Pancreas (tissue), 10 donors: ENCODE data around the gene ZNF582. TPM values are rescaled to one million over a fixed set of nuclear protein-coding genes. Genes with fewer than 3 reads are reported as not detected.

Experiments used
- ATAC-seq, 4 donors: fragments of 200-7000 bp; cut with Tn5 transposase; one replicate each; pipeline versions ENCODE4 v1.8.0 to v1.9.1; 2020; ENCODE audit warnings: mild to moderate bottlenecking in 4 of 4, moderate library complexity in 4 of 4
- DNase-seq, 6 donors: peaks; one replicate each; pipeline ENCODE4 v3.0.0-alpha.2; 2020
- FAIRE-seq: peaks from 2 replicates; lab custom pipeline; 2012; peaks lifted over from hg19 to GRCh38; lab: Jason Lieb, UNC
- H3K27ac ChIP-seq, 4 donors: fragments of 200-600 bp; sonication (generic); 1 replicate in 3 of 4; 2 replicates in 1 of 4; pipeline versions ENCODE4 v1.5.0 to v1.8.0; 2020
- H3K27me3 ChIP-seq, 4 donors: fragments of 200-600 bp; one replicate each; pipeline ENCODE4 v1.8.0; 2021
- H3K36me3 ChIP-seq, 3 donors: fragments of 200-600 bp; sonication (generic) in 1 of 3; one replicate each; pipeline versions ENCODE4 v1.5.0 to v1.8.0; 2020 to 2021
- H3K4me1 ChIP-seq, 3 donors: fragments of 200-600 bp; one replicate each; pipeline ENCODE4 v1.8.0; 2021
- H3K4me3 ChIP-seq, 4 donors: fragments of 200-600 bp; sonication (generic) in 2 of 4; one replicate each; pipeline versions ENCODE4 v1.5.0 to v1.8.0; 2020 to 2021
- H3K9me3 ChIP-seq, 4 donors: fragments of 200-600 bp; one replicate each; pipeline ENCODE4 v1.8.0; 2021
- WGBS, 2 donors: extraction: QIAGEN DNeasy Blood & Tissue Kit; methylation state at CpG; one replicate each; pipeline ENCODE4 v1.1.7; 2013; 5-methylcytosine and 5-hydroxymethylcytosine counted together
- intact Hi-C, 3 donors: fragments of 100-400 bp; cut with DNase I; formaldehyde crosslinking; loops; one replicate each; pipeline versions ENCODE4 v1.11.1 to v1.14.2; 2022
- polyA plus RNA-seq, 2 donors: library from polyadenylated mRNA; stranded (reverse); fragments of 200-250 nt; gene quantifications; one replicate each; pipeline ENCODE4 v1.2.3, GENCODE V29; 2013
- total RNA-seq, 6 donors: library from RNA; stranded (reverse); fragmentation: NEBNext Ultra II Directional in 4 of 6; extraction: Animal tissue kit (Norgen Biotek cat#: 25700) in 4 of 6; gene quantifications; one replicate each; pipeline versions ENCODE4 v1.2.1 to v1.2.4, GENCODE V29; 2021 to 2023
- TF ChIP-seq, protein P1 (sequence below), 4 donors: fragments of 200-600 bp; sonication (generic) in 3 of 4; IDR thresholded peaks; one replicate each; pipeline versions ENCODE4 v1.5.0 to v1.8.0; 2021; ENCODE audit warnings: antibody characterized with exemption in 4 of 4
- donor health status: healthy with polysubstance abuse.
- donor health status: DM: no; HTN: no; CAD: no; lungs with moderate emphysema.
- donor health status: DM: no; HTN: no; CAD: no.
- donor health status: control.
- donor health status: control.
- donor health status: Bipolar disorder and iron deficiency.
- donor health status: DM: yes; HTN: yes; CAD: no.
- donor health status: DM: no; HTN: no; CAD: no.
- donor health status: DM: no; HTN: no; CAD: no.
- donor health status: DM: yes; HTN: yes; CAD: no.

The ZNF582 gene
- total RNA-seq (1 to 10 TPM; 1.2 to 2.0 (median 1.8) TPM), polyA plus RNA-seq (1 to 10 TPM; 1.6 to 2.6 TPM)

DNA sequence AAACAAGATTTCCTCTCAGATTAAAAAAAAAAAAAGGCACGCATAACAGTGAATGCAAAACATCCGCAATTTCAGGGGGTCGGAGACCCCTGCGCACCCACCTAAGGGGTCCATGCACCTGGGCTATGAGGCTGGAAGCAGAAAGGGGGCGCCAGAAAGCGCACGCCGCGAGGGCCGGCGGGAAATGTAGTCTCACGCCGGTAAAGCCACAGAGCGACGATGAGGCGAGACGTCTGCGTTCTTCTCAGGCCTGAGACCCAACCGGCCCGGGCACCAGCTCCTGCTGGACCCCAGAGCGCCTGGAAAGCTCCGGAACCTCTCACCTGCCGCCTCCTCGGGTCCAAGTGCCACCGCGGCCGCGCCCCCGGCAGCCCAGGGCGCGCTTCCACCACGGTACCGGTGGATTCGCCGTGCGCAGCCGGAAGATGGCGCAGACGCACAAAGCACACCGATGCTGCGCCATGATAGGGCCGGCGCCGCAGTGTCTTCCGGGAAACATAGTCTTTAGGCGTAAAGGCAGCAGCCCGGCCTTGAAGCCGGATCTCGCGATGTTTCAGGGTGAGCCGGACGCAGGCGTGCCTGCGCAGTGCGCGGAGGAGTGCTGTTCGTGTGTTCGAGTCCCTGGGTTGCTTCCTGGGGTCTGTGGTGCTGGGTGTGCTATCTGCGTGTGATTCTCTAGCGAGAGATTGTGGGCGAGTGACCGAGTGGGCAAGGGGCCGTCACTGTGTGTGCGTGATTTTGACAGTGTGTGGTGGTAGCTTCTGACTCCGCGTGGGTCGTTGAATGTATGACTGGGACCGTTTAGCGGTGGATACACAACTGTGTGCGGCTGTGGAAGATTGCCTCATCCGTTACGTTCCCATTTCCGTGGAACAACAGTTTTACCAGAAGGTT lies at the start of gene ZNF582:
Gene ZNF582, minus strand, starts transcription at position 416 of the 894 bp plus-strand sequence. CDS start 1,782 bp downstream, outside the sequence.
- Histone ChIP-seq H3K27me3 (no peaks in the 10 kb centered on the region), H3K4me3 (peak within 1 kb of the TSS; percentile 45 to 76 (median 58)), H3K27ac (peak within 1 kb of the TSS; percentile 72 to 88 (median 80)), H3K36me3 (no peaks in the 10 kb centered on the region), H3K4me1 (no peaks in the 10 kb centered on the region), H3K9me3 (no peaks in the 10 kb centered on the region)
- DNase-seq (peak; percentile 89 to 96 (median 92)), ATAC-seq (peak; percentile 99), FAIRE-seq (no peak)
- intact Hi-C loops = no loop called here
- 2% methylated on average over 73 of the region's 73 CpGs for WGBS, 2 donors
- TF ChIP-seq, protein P1, sequence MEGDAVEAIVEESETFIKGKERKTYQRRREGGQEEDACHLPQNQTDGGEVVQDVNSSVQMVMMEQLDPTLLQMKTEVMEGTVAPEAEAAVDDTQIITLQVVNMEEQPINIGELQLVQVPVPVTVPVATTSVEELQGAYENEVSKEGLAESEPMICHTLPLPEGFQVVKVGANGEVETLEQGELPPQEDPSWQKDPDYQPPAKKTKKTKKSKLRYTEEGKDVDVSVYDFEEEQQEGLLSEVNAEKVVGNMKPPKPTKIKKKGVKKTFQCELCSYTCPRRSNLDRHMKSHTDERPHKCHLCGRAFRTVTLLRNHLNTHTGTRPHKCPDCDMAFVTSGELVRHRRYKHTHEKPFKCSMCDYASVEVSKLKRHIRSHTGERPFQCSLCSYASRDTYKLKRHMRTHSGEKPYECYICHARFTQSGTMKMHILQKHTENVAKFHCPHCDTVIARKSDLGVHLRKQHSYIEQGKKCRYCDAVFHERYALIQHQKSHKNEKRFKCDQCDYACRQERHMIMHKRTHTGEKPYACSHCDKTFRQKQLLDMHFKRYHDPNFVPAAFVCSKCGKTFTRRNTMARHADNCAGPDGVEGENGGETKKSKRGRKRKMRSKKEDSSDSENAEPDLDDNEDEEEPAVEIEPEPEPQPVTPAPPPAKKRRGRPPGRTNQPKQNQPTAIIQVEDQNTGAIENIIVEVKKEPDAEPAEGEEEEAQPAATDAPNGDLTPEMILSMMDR (IDR thresholded peaks at IDR 0.05) = peak in 3 of 4 donors; percentile 31 to 38 (median 36)

DNA sequence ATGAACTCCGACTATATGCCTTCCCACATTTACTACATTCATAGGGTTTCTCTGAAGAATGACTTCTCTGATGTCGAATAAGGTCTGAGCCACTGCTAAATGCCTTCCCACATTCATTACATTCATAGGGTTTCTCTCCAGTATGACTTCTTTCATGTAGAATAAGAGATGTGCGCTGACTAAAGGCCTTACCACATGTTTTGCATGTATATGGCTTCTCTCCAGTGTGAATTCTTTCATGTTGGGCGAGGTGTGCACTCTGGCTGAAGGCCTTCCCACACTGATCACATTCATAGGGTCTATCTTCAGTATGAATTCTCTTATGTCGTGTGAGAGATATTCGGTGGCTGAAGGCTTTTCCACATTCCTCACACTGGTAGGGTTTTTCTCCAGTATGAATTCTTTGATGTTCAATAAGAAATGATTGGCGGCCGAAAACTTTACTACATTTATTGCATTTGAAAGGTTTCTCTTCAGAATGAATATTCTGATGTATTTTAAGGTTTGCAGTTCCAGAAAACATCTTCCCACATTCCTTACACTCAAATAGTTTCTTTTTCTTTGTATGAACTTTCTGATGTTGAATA lies 48.0 kb upstream of the ZNF582 start:
- TF ChIP-seq, protein P1 (IDR thresholded peaks at IDR 0.05) = no peak
- Histone ChIP-seq H3K36me3 (no peaks in the 10 kb centered on the region), H3K4me1 (no peaks in the 10 kb centered on the region), H3K9me3 (peaks cover 0 to 19% (median 2%) of the 10 kb centered on the region in 4 donors), H3K27ac (no peak overlapping the region), H3K27me3 (no peaks in the 10 kb centered on the region), H3K4me3 (no peak overlapping the region)
- intact Hi-C loops = no loop called here
- ATAC-seq (no peak), DNase-seq (no peak), FAIRE-seq (no peak)
- 83 to 97% methylated on average over 8 of the region's 8 CpGs for WGBS, 2 donors

DNA sequence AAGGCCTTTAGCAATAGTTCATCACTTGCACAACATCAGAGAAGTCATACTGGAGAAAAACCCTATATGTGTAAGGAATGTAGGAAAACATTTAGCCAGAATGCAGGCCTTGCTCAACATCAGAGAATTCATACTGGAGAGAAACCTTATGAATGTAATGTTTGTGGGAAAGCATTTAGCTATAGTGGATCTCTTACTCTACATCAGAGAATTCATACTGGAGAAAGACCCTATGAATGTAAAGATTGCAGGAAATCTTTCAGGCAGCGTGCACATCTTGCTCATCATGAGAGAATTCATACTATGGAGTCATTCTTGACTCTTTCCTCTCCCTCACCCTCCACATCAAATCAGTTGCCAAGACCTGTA lies 30.6 kb upstream of the ZNF582 start:
- FAIRE-seq (no peak), DNase-seq (no peak), ATAC-seq (no peak)
- intact Hi-C loops = no loop called here
- H3K27ac ChIP-seq = no peak overlapping the region
- H3K9me3 ChIP-seq = peaks cover 9 to 25% (median 17%) of the 10 kb centered on the region in 4 donors
- no peaks in the 10 kb centered on the region for H3K27me3 ChIP-seq
- no peak overlapping the region for H3K4me3 ChIP-seq
- 95 to 100% methylated on average over 1 of the region's 1 CpG for WGBS, 2 donors
- H3K36me3 ChIP-seq = peaks cover 0 to 17% (median 6%) of the 10 kb centered on the region in 3 donors
- no peaks in the 10 kb centered on the region for H3K4me1 ChIP-seq
- TF ChIP-seq, protein P1 (IDR thresholded peaks at IDR 0.05) = no peak

DNA sequence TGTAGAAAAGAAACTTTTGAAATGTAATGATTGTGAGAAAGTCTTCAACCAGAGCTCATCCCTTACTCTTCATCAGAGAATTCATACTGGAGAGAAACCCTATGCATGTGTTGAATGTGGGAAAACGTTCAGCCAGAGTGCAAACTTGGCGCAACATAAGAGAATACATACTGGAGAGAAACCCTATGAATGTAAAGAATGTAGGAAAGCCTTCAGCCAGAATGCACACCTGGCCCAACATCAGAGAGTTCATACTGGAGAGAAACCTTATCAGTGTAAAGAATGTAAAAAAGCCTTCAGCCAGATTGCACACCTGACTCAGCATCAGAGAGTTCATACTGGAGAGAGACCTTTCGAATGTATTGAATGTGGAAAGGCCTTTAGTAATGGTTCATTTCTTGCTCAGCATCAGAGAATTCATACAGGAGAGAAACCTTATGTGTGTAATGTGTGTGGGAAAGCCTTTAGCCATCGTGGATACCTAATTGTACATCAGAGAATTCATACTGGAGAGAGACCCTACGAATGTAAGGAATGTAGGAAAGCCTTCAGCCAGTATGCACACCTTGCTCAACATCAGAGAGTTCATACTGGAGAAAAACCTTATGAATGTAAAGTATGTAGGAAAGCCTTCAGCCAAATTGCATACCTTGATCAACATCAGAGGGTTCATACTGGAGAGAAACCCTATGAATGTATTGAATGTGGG lies 30.1 kb upstream of the ZNF582 start:
- TF ChIP-seq, protein P1 (IDR thresholded peaks at IDR 0.05) = no peak
- Histone ChIP-seq H3K4me1 (no peaks in the 10 kb centered on the region), H3K4me3 (no peak overlapping the region), H3K27me3 (no peaks in the 10 kb centered on the region), H3K27ac (no peak overlapping the region), H3K9me3 (peaks cover 7 to 25% (median 17%) of the 10 kb centered on the region in 4 donors), H3K36me3 (peaks cover 0 to 20% (median 6%) of the 10 kb centered on the region in 3 donors)
- DNase-seq (no peak), FAIRE-seq (no peak), ATAC-seq (no peak)
- 85 to 92% methylated on average over 5 of the region's 5 CpGs for WGBS, 2 donors
- intact Hi-C loops = no loop called here
